Endothelial cell of umbilical vein (primary cell): ENCODE results near the gene KATNB1. TPM values are rescaled to one million over a fixed set of nuclear protein-coding genes. Genes with fewer than 3 reads are reported as not detected.

Experiments
- BruUV-seq: library from RNA; stranded (reverse); fragments of 400-500 nt; replicated peaks from 2 replicates; lab custom pipeline; 2021; lab: Mats Ljungman, UMichigan
- CTCF ChIA-PET: fragments of 300-600, 350-600 bp; sonication (Branson Sonifier 250); formaldehyde crosslinking; loops from one replicate; lab custom pipeline; 2021; ENCODE audit warnings: antibody characterized with exemption, inconsistent platforms; lab: Charles Lee
- POLR2A ChIA-PET: fragments of 300-600, 350-600 bp; sonication (Branson Sonifier 250); formaldehyde crosslinking; loops from one replicate; lab custom pipeline; 2021; ENCODE audit warnings: antibody characterized with exemption, inconsistent platforms; lab: Charles Lee
- DNase-seq: peaks from one replicate; pipeline ENCODE4 v3.0.0-alpha.2; 2011; ENCODE audit warnings: low read depth, low spot score
- FAIRE-seq: peaks from 2 replicates; lab custom pipeline; 2011; peaks lifted over from hg19 to GRCh38; lab: Jason Lieb, UNC
- H2AFZ ChIP-seq: 2 replicates; pipeline ENCODE4 v1.6.0; 2012; ENCODE audit warnings: low read depth, low read length, control low read depth, inconsistent platforms
- H3K27ac ChIP-seq: 2 replicates; pipeline ENCODE4 v1.5.1; 2011; ENCODE audit warnings: low read depth, mild to moderate bottlenecking, control low read depth, low read length, moderate library complexity; ENCODE audit not compliant: insufficient read depth
- H3K27me3 ChIP-seq, 2 experiments: 2 replicates each; pipeline versions ENCODE4 v1.6.0 to v1.6.1; 2011; ENCODE audit warnings: low read length in 2 of 2, mixed read lengths in 1 of 2; ENCODE audit not compliant: control insufficient read depth in 2 of 2, insufficient read depth in 2 of 2
- H3K36me3 ChIP-seq, 2 experiments: 2 replicates in 1 of 2; 3 replicates in 1 of 2; pipeline ENCODE4 v1.5.1; 2011; ENCODE audit warnings: low read length in 2 of 2, mild to moderate bottlenecking in 1 of 2, moderate library complexity in 1 of 2; ENCODE audit not compliant: control insufficient read depth in 2 of 2, insufficient read depth in 2 of 2; ENCODE audit errors: extremely low read depth in 1 of 2
- H3K4me1 ChIP-seq: 3 replicates; pipeline ENCODE4 v1.5.1; 2011; ENCODE audit warnings: mild to moderate bottlenecking, low read length; ENCODE audit not compliant: control insufficient read depth, insufficient read depth; ENCODE audit errors: extremely low read depth
- H3K4me2 ChIP-seq: 2 replicates; pipeline ENCODE4 v1.6.1; 2011; ENCODE audit warnings: low read length, control low read depth, mixed read lengths; ENCODE audit not compliant: insufficient read depth
- H3K4me3 ChIP-seq, 3 experiments: fragments of 200-600 bp in 1 of 3; sonication (generic), shearing (Covaris generic) in 1 of 3; replicated peaks in 1 of 3; 2 replicates each; pipeline ENCODE4 v1.5.1; 2011 to 2016; ENCODE audit warnings: control low read depth in 3 of 3, low read length in 3 of 3, mild to moderate bottlenecking in 2 of 3, inconsistent platforms in 1 of 3, low read depth in 1 of 3, moderate library complexity in 1 of 3; ENCODE audit not compliant: insufficient read depth in 1 of 3
- H3K79me2 ChIP-seq: 2 replicates; pipeline ENCODE4 v1.6.0; 2012; ENCODE audit warnings: low read length, inconsistent platforms; ENCODE audit not compliant: control insufficient read depth, insufficient read depth
- H3K9ac ChIP-seq: replicated peaks from 2 replicates; pipeline ENCODE3; 2011; ENCODE audit warnings: low read length, control low read depth; ENCODE audit not compliant: insufficient read depth; ENCODE audit errors: extremely low read depth
- H3K9me1 ChIP-seq: replicated peaks from 3 replicates; pipeline ENCODE4 v1.6.0; 2011; ENCODE audit warnings: mild to moderate bottlenecking, low read length; ENCODE audit not compliant: control insufficient read depth, insufficient read depth; ENCODE audit errors: extremely low read depth
- H3K9me3 ChIP-seq: replicated peaks from 2 replicates; pipeline ENCODE4 v1.5.1; 2012; ENCODE audit warnings: low read length, inconsistent platforms; ENCODE audit not compliant: control insufficient read depth, insufficient read depth
- H4K20me1 ChIP-seq: replicated peaks from 2 replicates; pipeline ENCODE3; 2011; ENCODE audit warnings: mild to moderate bottlenecking, low read length; ENCODE audit not compliant: control insufficient read depth, insufficient read depth; ENCODE audit errors: extremely low read depth
- EZH2 ChIP-seq: IDR thresholded peaks from 2 replicates; pipeline ENCODE4 v1.6.1; 2012; ENCODE audit warnings: borderline replicate concordance, low read depth, mild to moderate bottlenecking, moderate library complexity, low read length, inconsistent platforms; ENCODE audit not compliant: severe bottlenecking
- FOS ChIP-seq: IDR thresholded peaks from 2 replicates; pipeline ENCODE4 v1.6.1; 2011; ENCODE audit warnings: mild to moderate bottlenecking, low read length, moderate library complexity, borderline replicate concordance; ENCODE audit not compliant: insufficient read depth
- GATA2 ChIP-seq: IDR thresholded peaks from 2 replicates; pipeline ENCODE4 v1.7.0; 2011; ENCODE audit warnings: low read depth, mild to moderate bottlenecking, moderate library complexity, mixed read lengths, low read length; ENCODE audit not compliant: insufficient read length, insufficient read depth
- JUN ChIP-seq: IDR thresholded peaks from 2 replicates; pipeline ENCODE4 v1.6.1; 2011; ENCODE audit warnings: borderline replicate concordance, low read depth; ENCODE audit not compliant: insufficient read length, insufficient read depth
- MYC ChIP-seq: IDR thresholded peaks from one replicate; pipeline ENCODE4 v1.6.1; 2011; ENCODE audit warnings: mild to moderate bottlenecking, low read depth, low read length
- POLR2A ChIP-seq: IDR thresholded peaks from 2 replicates; pipeline ENCODE4 v1.6.1; 2012; ENCODE audit warnings: low read depth, mild to moderate bottlenecking, control low read depth, low read length
- POLR2AphosphoS5 ChIP-seq: IDR thresholded peaks from 2 replicates; pipeline ENCODE4 v1.6.1; 2012; ENCODE audit warnings: low read depth, mild to moderate bottlenecking, control low read depth, low read length, moderate library complexity; ENCODE audit not compliant: insufficient read depth
- dilution Hi-C: fragments of 300-500 bp; cut with MboI; formaldehyde crosslinking; loops from one replicate; pipeline ENCODE4 v1.15.0; 2019; ENCODE audit warnings: low sequenced_read_pairs; ENCODE audit not compliant: extremely low pct_ligation_motif_present
- intact Hi-C: fragments of 100-400 bp; cut with micrococcal nuclease; formaldehyde crosslinking; loops from one replicate; pipeline ENCODE4 v1.10.0; 2022
- polyA plus RNA-seq, 4 experiments: library from polyadenylated mRNA; depleted of rRNA in 3 of 4; stranded (reverse) in 3 of 4; unstranded in 1 of 4; fragments of >200 nt; gene quantifications; 2 replicates each; pipeline versions ENCODE4 v1.2.1 to v1.2.3, GENCODE V29; 2011 to 2012; ENCODE audit warnings: missing spikeins in 1 of 4
- total RNA-seq: library from RNA; stranded (reverse); gene quantifications from 2 replicates; pipeline ENCODE4 v1.2.3, GENCODE V29; 2021
- TF ChIP-seq, protein P1 (sequence below): IDR thresholded peaks from 2 replicates; pipeline ENCODE4 v1.6.1; 2011; ENCODE audit not compliant: insufficient read depth, insufficient read length
- TF ChIP-seq, protein P2 (sequence below), 2 donors: IDR thresholded peaks; 1 replicate in 1 of 2; 2 replicates in 1 of 2; pipeline ENCODE4 v1.5.1; 2011; ENCODE audit warnings: low read length in 2 of 2, mild to moderate bottlenecking in 2 of 2, moderate library complexity in 2 of 2, control low read depth in 1 of 2, inconsistent platforms in 1 of 2, low read depth in 1 of 2; ENCODE audit not compliant: insufficient read depth in 1 of 2; ENCODE audit errors: extremely low read depth in 1 of 2

KATNB1 gene
- total and polyA plus RNA-seq, 2 donors (not counting 3 experiments of a cell fraction or from before 2014, with no cell fraction given), result 25.9 to 35.9 TPM

DNA sequence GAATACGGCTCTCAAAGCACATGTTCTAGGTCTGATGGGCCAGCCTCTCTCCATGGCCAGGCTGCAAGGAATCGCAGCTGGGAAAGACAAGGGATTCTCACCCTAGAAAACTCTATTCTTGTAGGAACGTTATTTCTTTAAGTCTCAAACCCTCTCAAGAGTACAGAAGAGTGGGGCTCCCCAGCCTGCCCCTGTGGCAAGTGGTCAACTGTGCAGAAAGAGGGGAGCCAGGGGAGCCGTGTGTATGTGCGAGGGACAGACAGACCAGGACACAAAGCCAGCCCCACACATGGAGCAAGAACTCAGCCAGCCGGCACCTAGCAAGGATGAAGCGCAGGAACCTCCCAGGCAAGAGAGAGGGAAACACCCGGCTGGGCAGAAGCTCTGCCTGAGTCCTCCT, 50.4 kb downstream of the KATNB1 start:
- Histone ChIP-seq H3K4me2 (no peak overlapping the region), H3K4me3 (no peak overlapping the region), H3K9me1 (no peaks in the 10 kb centered on the region), H4K20me1 (no peaks in the 10 kb centered on the region), H3K27me3 (no peaks in the 10 kb centered on the region), H3K79me2 (no peaks in the 10 kb centered on the region), H3K9ac (no peak overlapping the region), H3K36me3 (peaks cover 4 to 27% of the 10 kb centered on the region in 2 experiments), H3K27ac (no peak overlapping the region), H2AFZ (no peak overlapping the region), H3K9me3 (no peaks in the 10 kb centered on the region), H3K4me1 (peaks cover 2% of the 10 kb centered on the region)
- ChIA-PET POLR2A (no interaction called here), CTCF (interaction anchor here (1.6 kb wide), 1 partner anchor 210 kb away, joined by 4 read pairs; no protein-coding TSS in a partner anchor)
- BruUV-seq, result no TSS peak
- no peak for TF ChIP-seq POLR2A
- TF ChIP-seq FOS, result no peak
- no peak for FAIRE-seq
- DNase-seq, result no peak
- dilution Hi-C loops (no loop called here), intact Hi-C loops (no loop called here)

DNA sequence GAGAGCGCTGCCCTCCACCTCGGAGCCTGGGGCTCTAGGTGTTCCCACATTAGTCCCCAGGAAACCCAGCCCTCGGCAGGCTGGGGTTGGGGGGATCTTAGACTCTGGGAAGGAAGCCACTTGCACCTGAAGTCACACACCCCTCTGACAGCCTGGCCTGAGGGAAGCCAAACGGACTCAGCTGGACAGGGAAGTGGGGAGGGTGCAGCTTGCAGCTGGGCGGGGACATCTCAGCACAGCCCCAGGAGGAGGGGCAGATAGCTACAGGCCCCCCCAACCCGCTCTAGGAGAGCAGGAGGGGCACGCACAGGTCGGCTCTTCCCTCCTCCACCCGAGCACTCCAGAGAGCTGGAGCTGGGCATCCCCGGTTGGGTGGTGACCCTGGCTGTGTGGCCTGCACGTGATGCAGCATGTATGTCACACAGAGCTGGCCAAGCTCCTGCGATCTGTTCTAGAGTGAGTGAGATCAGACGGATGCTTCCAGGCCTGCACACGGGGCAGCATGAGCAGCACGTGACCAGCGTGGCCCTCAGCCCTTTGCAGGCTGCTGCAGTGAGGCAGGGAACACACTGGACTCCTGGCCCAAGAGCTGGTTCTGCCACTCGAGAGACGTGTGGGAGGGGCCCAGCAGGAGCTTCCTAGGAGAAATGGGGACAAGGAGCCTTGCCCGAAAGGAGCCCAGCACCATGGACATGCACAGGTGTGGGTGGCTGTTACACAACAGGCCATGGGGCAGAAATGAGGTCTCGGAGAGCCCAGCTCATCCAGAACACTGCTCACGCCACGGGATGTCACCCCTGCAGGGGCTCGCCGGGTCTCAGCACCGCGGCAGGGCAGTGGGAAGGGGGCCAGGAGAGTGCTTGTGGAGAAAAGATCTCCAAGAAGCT, 51.3 kb downstream of the KATNB1 start:
- intact Hi-C loops (no loop called here), dilution Hi-C loops (no loop called here)
- ChIA-PET POLR2A (no interaction called here), CTCF (interaction anchor here (1.0 to 1.6 kb wide), 5 partner anchors 8 to 210 kb away, joined by 3 to 4 read pairs (median 3); no protein-coding TSS in a partner anchor)
- no peaks in the 10 kb centered on the region for H3K9me1 ChIP-seq
- no peaks in the 10 kb centered on the region for H3K27me3 ChIP-seq
- no peak for FAIRE-seq
- no peaks in the 10 kb centered on the region for H3K9me3 ChIP-seq
- H4K20me1 ChIP-seq, result no peaks in the 10 kb centered on the region
- TF ChIP-seq, protein P1, sequence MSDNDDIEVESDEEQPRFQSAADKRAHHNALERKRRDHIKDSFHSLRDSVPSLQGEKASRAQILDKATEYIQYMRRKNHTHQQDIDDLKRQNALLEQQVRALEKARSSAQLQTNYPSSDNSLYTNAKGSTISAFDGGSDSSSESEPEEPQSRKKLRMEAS, result no peak
- TF ChIP-seq, protein P2, sequence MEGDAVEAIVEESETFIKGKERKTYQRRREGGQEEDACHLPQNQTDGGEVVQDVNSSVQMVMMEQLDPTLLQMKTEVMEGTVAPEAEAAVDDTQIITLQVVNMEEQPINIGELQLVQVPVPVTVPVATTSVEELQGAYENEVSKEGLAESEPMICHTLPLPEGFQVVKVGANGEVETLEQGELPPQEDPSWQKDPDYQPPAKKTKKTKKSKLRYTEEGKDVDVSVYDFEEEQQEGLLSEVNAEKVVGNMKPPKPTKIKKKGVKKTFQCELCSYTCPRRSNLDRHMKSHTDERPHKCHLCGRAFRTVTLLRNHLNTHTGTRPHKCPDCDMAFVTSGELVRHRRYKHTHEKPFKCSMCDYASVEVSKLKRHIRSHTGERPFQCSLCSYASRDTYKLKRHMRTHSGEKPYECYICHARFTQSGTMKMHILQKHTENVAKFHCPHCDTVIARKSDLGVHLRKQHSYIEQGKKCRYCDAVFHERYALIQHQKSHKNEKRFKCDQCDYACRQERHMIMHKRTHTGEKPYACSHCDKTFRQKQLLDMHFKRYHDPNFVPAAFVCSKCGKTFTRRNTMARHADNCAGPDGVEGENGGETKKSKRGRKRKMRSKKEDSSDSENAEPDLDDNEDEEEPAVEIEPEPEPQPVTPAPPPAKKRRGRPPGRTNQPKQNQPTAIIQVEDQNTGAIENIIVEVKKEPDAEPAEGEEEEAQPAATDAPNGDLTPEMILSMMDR (IDR thresholded peaks at IDR 0.05; ENCODE audit: extremely low read depth in 1 of 2, insufficient read depth in 1 of 2, low read depth in 1 of 2, low read length in 2 of 2), result no peak
- no peak for TF ChIP-seq GATA2
- no peak for TF ChIP-seq POLR2AphosphoS5
- TF ChIP-seq EZH2, result no peak
- no peak for TF ChIP-seq FOS
- TF ChIP-seq POLR2A, result no peak
- TF ChIP-seq JUN, result no peak
- no peak for TF ChIP-seq MYC
- no peak for DNase-seq
- no peak overlapping the region for H3K4me3 ChIP-seq
- H3K9ac ChIP-seq, result no peak overlapping the region
- H3K36me3 ChIP-seq, result peaks cover 4 to 28% of the 10 kb centered on the region in 2 experiments
- H2AFZ ChIP-seq, result no peak overlapping the region
- H3K27ac ChIP-seq, result no peak overlapping the region
- BruUV-seq, result no TSS peak
- no peak overlapping the region for H3K4me2 ChIP-seq
- H3K79me2 ChIP-seq, result no peaks in the 10 kb centered on the region
- peaks cover 2% of the 10 kb centered on the region for H3K4me1 ChIP-seq
